ENCODE data around the gene PHF2.

GRCh38 chr9:93686880-93687236, 110.5 kb downstream of the PHF2 start:
- no peak for TF ChIP-seq CTCF (IDR thresholded peaks at IDR 0.05; ENCODE audit: low read length)
- TF ChIP-seq EZH2 (optimal IDR thresholded peaks at IDR 0.05; ENCODE audit: low read depth, low read length), result no peak
- TF ChIP-seq EZH2phosphoT487 (IDR thresholded peaks at IDR 0.05; ENCODE audit: low read length), result no peak
